Testis (tissue), 3 donors: ENCODE measurements around the gene FAM110C. TPM values are rescaled to one million over a fixed set of nuclear protein-coding genes. Genes with fewer than 3 reads are reported as not detected.

Source experiments
- DNase-seq: peaks from one replicate; pipeline ENCODE4 v3.0.0-alpha.2; 2019
- H3K27ac ChIP-seq, 2 donors: fragments of 200-600 bp; sonication (generic); one replicate each; pipeline ENCODE4 v1.5.1; 2019
- H3K27me3 ChIP-seq: fragments of 200-600 bp; sonication (generic); one replicate; pipeline ENCODE4 v1.5.1; 2019
- H3K36me3 ChIP-seq: fragments of 200-600 bp; sonication (generic); one replicate; pipeline ENCODE4 v1.5.1; 2017; ENCODE audit warnings: low read depth; ENCODE audit errors: missing control alignments
- H3K4me1 ChIP-seq: fragments of 200-600 bp; sonication (generic); one replicate; pipeline ENCODE4 v1.5.1; 2019
- H3K4me3 ChIP-seq, 2 donors: fragments of 200-600 bp; sonication (generic); one replicate each; pipeline ENCODE4 v1.5.1; 2017 to 2019
- H3K9me3 ChIP-seq: fragments of 200-600 bp; sonication (generic); one replicate; pipeline ENCODE4 v1.5.1; 2017
- POLR2A ChIP-seq: fragments of 450-650 bp; IDR thresholded peaks from one replicate; pipeline ENCODE4 v1.6.1; 2017; ENCODE audit warnings: antibody characterized with exemption, mild to moderate bottlenecking, moderate library complexity
- WGBS, 2 donors: methylation state at CpG; one replicate each; pipeline ENCODE4 v1.1.5; 2018; 5-methylcytosine and 5-hydroxymethylcytosine counted together
- intact Hi-C: fragments of 100-400 bp; cut with DNase I; formaldehyde crosslinking; loops from one replicate; pipeline ENCODE4 v1.15.1; 2023; ENCODE audit warnings: low total_unique reads
- polyA plus RNA-seq: library from polyadenylated mRNA; stranded (reverse); fragments of 350-450 nt; fragmentation: Illumina TruSeq; extraction: RNeasy Lipid Tissue Mini Kit (QIAGEN cat#74804); gene quantifications from one replicate; pipeline ENCODE4 v1.2.3, GENCODE V29; 2014; ENCODE audit warnings: low read depth, low replicate concordance; ENCODE audit not compliant: insufficient read depth
- total RNA-seq, 2 donors: library from RNA; depleted of rRNA; stranded (reverse); fragments of >200 nt; gene quantifications; one replicate each; pipeline ENCODE4 v1.2.3, GENCODE V29; 2016
- TF ChIP-seq, protein P1 (sequence below), 3 experiments: fragments of 450-650 bp in 2 of 3; fragments of 200-600 bp in 1 of 3; sonication (generic) in 1 of 3; IDR thresholded peaks; one replicate each; pipeline ENCODE4 v1.5.1; 2016 to 2019; ENCODE audit warnings: antibody characterized with exemption in 3 of 3, mild to moderate bottlenecking in 2 of 3, moderate library complexity in 1 of 3

Gene FAM110C
- total and polyA plus RNA-seq, 3 donors from 2014 or later = 8.5 to 16.3 (median 13.5) TPM

DNA sequence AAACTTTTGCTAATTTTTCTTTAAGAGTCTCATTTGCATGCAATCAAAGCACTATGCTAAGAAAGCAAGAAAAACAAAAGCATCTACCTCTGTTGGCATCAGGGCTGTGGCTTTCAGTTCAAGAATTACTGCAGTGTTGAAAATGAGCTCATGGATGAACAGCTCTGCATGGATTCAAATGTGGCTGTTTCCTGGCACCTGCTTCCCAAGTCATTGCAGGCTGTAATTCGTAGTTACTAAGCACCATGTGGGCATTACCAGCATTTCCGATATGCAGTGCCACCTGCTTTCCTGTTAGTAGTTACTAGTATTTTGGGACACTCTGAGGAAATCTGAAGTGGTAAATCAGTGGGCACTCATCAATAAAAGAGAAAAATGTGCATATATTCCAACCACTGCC, 37.8 kb upstream of the FAM110C start:
- H3K4me3 ChIP-seq = no peak overlapping the region
- no peaks in the 10 kb centered on the region for H3K9me3 ChIP-seq
- no peak for DNase-seq
- no peaks in the 10 kb centered on the region for H3K27me3 ChIP-seq
- intact Hi-C loops = no loop called here
- H3K4me1 ChIP-seq = peaks cover 6% of the 10 kb centered on the region
- H3K36me3 ChIP-seq = no peaks in the 10 kb centered on the region
- TF ChIP-seq, protein P1, sequence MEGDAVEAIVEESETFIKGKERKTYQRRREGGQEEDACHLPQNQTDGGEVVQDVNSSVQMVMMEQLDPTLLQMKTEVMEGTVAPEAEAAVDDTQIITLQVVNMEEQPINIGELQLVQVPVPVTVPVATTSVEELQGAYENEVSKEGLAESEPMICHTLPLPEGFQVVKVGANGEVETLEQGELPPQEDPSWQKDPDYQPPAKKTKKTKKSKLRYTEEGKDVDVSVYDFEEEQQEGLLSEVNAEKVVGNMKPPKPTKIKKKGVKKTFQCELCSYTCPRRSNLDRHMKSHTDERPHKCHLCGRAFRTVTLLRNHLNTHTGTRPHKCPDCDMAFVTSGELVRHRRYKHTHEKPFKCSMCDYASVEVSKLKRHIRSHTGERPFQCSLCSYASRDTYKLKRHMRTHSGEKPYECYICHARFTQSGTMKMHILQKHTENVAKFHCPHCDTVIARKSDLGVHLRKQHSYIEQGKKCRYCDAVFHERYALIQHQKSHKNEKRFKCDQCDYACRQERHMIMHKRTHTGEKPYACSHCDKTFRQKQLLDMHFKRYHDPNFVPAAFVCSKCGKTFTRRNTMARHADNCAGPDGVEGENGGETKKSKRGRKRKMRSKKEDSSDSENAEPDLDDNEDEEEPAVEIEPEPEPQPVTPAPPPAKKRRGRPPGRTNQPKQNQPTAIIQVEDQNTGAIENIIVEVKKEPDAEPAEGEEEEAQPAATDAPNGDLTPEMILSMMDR (IDR thresholded peaks at IDR 0.05) = no peak
- TF ChIP-seq POLR2A = no peak
- H3K27ac ChIP-seq = no peak overlapping the region
- 68 to 81% methylated on average over 2 of the region's 2 CpGs for WGBS, 2 donors

DNA sequence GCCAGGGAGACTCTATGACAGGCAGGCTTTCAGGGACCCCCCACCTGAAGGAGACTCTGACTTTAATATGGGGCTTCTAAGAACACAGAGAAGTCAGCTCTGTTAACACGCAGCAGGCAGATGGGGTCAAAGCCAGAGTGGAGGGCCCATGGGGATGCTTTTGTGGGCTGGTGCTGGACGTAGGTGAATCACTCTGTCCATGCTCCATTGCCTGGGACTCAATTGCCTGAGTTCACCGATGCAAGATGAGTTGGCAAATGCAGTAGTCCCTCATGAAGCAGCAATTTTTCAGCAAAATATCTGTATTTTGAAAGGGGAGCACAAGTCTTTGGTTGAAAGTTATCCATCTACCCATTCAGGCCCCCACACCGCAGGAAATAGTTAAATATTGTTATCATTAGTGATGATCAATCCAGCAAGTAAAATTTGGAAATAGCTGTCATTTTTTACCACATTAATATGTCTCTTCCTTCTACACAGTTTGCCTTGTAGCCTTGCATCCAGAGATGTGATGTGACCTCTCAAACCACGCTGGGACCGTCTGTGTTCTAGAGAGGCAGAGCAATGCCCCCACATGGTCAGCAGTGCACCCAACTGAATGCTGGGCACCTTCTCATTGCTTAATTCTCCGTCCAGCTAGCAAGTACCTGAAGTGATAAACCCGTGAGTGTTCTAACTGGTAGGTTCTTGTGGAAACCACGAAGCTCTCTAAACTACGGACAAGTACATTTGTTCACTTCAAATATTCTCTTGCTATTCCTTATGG, 34.8 kb upstream of the FAM110C start:
- H3K36me3 ChIP-seq = no peaks in the 10 kb centered on the region

DNA sequence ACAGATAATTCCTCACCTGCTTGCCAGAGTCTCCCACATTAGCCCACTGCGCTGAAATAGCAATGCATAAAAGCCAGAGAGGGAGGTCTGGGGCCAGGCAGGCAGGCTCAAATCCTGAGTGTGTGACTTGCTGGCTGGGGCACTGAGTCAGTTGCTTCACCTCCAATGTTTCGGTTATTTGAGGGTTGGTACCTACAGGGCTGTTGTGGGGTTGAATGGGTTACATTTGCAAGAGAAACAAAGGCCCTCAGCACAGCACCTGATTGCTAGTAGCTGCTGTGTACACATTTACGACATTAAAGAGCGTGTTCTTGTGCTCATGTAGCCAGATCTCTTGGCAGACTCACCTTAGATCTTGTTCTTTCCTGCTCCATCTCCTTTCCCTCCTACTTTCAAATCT, 34.1 kb upstream of the FAM110C start:
- Histone ChIP-seq H3K36me3 (no peaks in the 10 kb centered on the region), H3K4me1 (no peaks in the 10 kb centered on the region), H3K27me3 (no peaks in the 10 kb centered on the region), H3K9me3 (no peaks in the 10 kb centered on the region), H3K4me3 (no peak overlapping the region), H3K27ac (no peak overlapping the region)
- DNase-seq = no peak
- WGBS, 2 donors = 81 to 85% methylated on average over 4 of the region's 4 CpGs
- TF ChIP-seq, protein P1 (IDR thresholded peaks at IDR 0.05) = no peak
- no peak for TF ChIP-seq POLR2A
- intact Hi-C loops = no loop called here

More for the DNA sequence above, 34.8 kb upstream of the FAM110C start:
- Histone ChIP-seq H3K9me3 (no peaks in the 10 kb centered on the region), H3K4me1 (peaks cover under 1% of the 10 kb centered on the region), H3K27ac (no peak overlapping the region), H3K27me3 (no peaks in the 10 kb centered on the region), H3K4me3 (no peak overlapping the region)
- intact Hi-C loops = no loop called here
- 86 to 92% methylated on average over 9 to 10 of the region's 10 CpGs for WGBS, 2 donors
- DNase-seq = no peak
- TF ChIP-seq, protein P1 (IDR thresholded peaks at IDR 0.05) = no peak
- no peak for TF ChIP-seq POLR2A

DNA sequence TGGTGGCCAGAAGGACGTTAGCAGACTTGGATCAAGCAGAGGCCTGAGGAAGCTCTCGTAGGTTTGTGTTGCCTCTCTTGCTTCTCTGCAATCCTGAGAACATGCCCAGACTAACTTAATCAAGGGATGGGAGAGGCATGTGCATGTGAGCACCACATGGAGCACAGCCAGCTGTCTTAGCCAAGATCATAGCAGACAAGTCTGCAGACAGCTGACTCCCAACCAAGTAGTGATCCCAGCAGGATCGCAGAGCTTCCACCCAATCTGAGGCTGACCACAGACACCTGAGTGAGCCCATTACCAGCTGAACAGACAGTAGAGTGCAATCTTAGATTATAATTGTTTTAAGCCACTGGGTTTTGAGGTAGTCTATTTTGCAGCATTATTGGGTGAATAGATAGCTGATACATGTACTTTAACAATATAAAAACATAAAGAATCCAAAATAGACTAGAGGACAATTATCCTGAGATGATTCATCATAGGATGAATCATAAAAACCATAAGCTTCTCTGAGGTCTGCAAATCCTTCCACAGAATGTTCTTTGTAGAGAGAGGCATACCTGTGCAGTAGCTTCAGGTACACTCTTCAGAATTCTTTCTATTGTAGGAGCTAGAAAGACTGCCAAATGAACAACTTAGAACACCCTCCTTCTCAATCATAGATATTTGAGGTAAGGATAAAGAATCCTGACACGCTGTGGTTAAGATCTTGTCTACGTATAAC, 25.2 kb upstream of the FAM110C start:
- no peak for DNase-seq
- intact Hi-C loops = no loop called here
- Histone ChIP-seq H3K36me3 (no peaks in the 10 kb centered on the region), H3K4me3 (no peak overlapping the region), H3K9me3 (no peaks in the 10 kb centered on the region), H3K27me3 (no peaks in the 10 kb centered on the region), H3K27ac (no peak overlapping the region), H3K4me1 (no peaks in the 10 kb centered on the region)
- no peak for TF ChIP-seq POLR2A
- TF ChIP-seq, protein P1 (IDR thresholded peaks at IDR 0.05) = no peak
- WGBS, 2 donors = 93 to 98% methylated on average over 2 to 5 of the region's 5 CpGs
